ENCODE measurements around the gene ADK.
"Not testable (repeated sequence)": the region's sequence is repeated elsewhere in the genome, so short reads cannot be mapped to it uniquely, and the experiment has no call there.

The ADK gene

DNA sequence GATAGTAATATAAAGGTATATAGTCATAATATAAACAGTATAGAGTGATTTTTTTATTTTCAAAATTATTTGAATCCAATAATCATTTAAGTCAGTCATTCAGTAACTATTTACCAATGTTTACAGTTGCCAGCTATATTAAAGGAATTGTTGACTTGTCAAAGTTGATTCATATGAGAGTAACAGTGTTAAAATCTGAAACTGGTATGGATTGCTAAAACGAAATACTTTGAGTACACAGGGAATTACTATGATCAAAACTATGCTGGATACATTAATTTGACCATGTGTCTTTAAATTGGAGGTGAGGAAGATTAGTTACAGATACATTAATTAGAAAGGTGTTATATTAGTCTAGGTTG is 282.6 kb downstream of the ADK start:
- no peak for DNase-seq

DNA sequence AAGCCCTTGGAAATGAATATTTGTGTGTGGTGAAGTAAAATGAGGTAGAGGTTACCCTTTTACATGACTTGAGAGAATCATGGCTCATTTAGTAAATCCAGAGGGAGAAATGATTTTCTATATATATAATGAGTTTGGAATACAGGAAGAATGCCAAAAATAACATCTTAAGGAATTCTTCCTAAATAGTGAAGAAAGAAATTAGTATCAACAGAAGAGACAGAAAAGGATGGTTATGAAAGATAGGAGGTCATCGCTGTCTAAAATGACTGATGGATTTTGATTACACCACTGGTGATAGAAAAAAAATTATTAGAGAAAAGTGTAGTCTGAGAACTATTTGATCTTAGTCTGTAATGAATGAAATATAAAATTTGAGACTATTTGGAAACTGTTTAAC is 283.0 kb downstream of the ADK start:
- peak; percentile 12 for DNase-seq

DNA sequence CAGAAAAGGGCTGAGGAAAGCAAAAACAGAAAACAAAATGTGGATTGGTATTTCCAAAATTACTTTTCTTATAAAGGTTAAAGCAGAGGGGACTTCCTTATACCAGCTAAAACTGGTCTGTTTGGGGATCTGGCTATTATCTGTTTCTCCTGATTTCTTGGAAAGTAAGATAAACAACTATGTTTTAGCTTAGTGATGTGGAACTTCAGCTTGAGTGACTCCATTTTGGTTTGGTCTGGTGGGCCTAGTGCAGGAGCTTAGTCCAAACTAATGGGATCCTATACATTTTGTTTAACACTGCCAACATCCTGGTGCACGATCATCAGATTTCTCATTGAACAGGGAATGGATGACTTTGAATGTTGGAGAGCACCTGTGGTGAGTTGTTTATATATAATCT is 283.5 kb downstream of the ADK start:
- no peak for DNase-seq

DNA sequence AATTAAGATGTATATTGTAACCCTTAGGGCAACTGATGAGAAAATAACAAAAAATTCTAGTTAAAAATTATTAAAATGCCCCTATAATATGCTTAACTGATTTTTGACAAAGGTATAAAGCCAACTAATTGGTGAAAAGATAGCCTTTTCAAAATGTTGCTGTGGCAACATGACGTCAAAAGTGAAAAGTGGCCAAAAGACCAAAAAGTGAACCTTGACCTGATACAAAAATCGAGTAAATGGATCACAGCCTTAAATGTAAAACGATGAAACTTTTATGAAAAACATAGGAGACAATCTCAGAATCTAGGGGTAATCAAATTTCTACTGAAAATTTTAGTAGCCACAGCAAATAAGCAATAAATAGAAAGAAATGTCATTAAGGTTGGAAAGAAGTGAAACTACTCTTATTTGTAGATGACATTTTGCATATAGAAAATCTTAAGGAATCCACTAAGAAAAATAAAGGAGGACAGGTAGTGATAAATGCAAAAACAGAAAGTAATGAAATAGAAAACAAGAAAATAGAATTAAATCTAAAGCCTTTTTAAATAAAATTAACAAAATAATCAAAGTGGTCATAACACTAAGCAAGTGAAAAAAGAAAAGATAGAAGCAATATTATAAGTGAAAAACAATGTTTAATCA is 285.6 kb downstream of the ADK start:
- no peak for DNase-seq

DNA sequence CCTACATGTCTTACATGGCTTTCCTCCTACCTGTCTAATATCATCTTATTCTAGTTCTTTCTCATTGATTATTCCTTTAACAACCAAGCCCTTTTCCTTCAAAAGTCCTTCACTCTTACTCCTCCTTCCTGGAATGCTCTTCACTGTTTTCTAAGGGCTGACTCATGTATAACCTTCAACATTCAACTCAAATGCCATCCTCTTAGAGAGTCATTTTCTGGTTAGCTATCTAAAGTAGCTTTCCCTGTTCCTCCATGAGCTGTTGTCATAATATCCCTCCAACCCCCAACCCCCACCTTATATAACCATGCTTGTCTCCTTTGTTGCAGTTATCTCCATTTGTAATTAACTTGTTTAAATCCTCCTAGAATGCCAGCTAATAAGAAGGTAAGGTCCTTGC is 286.8 kb downstream of the ADK start:
- DNase-seq = peak; percentile 73

DNA sequence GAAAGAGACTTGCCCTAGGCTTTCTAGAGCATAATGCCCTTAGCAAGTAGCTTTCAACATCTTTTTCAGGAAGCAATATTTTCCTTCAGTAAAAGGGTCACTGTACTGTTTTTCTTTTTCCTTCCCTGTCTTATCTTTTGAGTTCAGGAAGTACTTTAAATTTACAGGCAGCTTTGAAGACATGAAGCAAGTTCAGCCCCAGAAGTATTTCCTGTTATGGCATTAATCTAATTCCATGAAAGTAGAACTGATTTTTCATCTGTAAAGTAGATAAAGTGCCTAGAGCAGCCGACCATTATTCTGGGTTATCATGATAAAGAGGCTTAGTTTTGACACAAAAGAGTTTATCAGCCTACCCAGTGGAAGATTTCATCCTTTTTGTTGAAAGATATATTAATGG is 288.2 kb downstream of the ADK start:
- no peak for DNase-seq

DNA sequence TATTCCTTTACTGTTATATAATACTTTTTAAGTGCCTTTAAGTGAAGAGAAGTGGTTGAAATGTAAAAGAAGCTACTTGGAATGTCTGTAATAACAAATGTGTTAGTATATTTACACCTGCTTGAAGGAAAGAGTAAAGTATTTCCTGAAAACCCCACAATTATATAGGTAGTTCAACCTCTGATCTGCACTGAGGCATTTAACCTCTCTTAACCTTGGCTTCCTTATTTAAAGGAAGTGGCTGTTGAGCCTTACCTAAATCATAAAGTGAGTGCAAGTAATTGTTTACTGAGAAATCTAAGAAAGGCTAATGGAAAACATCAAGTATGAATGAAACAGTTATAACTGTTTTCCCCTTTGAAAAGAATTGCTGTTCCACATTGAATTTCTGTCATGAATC is 294.5 kb downstream of the ADK start:
- no peak for DNase-seq

DNA sequence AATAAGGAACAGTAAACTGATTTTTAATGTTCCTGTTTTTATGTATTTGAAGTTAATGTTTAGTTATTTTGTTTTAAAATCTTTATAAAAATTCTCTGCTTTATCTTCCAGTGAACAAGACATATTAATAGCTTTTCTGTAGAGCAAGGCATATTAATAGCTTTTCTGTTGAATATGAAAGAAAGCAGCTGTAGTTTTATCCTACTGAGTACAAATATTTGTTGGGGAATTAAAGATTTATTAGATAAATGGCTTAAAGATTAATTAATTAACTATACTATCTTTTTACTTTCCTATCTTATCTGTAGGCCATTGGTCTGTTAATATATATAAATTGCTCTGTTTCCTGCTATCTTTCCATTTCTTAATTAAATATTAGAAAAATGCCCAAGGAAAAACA is 299.6 kb downstream of the ADK start:
- no peak for DNase-seq

DNA sequence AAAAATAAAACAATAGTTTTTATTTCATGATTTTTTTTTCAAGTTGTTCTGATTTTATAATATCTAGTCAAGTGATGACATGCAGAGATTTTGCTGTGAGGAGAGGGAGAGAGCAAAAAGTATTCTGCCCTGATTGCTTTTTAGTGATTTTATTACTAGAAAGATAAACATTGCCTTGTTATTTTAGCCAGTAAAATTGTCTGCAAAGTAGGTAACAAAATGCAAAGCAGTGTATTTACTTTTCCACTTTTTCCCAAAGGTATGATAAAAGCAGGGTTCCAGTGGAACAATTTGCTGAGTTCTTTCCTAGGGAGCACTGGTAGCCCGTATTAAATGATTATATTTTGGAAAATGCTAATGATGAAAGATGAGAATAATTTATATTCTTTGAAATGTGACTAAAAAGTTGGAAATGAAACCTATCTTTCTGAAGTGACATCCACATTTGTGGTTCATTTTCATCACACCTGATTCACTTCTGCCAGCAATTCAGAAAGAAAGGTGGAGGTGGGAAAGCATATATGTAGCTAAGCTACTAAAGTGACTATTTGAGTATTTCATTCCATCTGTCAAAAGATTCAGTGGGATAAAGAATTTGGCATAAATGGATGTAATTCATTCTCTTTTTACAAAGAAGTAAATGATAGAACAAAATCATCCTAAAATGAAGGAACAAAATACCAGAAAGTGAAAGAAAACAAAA is 300.3 kb downstream of the ADK start:
- no peak for DNase-seq

DNA sequence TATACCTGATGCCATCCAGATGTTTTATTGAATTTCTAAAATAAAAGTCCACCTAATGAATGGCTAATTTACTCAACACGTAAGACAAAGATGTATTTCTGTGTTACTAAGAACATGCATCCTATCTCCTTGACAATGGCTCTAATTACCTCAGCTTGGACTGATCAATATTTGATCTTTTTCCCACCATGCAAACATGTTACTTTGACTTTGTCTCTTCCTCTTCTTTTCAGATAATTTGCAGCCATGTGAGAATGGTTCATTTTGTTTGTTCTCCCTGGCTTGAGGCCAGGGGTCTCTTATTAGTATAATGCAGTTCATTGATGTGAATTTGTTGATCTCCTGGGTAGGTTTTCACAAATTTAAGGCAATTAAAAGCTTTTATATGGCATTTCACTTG is 302.1 kb downstream of the ADK start:
- DNase-seq = no peak

DNA sequence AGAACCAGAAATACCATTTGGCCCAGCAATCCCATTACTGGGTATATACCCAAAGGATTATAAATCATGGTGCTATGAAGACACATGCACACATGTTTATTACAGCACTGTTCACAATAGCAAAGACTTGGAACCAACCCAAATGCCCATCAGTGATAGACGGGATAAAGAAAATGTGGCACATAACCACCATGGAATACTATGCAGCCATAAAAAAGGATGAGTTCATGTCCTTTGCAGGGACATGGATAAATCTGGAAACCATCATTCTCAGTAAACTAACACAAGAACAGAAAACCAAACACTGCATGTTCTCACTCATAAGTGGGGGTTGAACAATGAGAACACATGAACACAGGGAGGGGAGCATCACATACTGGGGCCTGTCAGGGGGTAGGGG is 306.5 kb downstream of the ADK start:
- not testable (repeated sequence) for DNase-seq

DNA sequence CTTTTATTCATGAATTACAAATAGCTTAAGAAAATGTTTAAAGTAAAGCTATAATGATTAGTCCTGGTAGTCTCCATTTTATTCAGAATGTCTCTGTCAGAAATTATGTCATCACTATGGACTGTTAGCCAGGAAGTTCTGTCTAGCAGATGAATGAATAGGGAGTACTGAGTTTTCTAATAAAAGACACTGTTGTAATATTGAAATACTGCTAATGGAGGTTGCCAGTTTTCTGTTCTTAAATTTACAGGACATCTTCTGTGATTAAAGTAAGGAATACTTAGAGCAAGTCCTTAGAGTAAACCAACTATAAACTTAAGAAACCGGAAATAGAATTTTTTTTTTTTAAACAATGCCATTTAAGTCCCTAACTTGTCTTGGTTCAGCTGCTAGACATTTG is 309.8 kb downstream of the ADK start:
- DNase-seq = peak; percentile 16

DNA sequence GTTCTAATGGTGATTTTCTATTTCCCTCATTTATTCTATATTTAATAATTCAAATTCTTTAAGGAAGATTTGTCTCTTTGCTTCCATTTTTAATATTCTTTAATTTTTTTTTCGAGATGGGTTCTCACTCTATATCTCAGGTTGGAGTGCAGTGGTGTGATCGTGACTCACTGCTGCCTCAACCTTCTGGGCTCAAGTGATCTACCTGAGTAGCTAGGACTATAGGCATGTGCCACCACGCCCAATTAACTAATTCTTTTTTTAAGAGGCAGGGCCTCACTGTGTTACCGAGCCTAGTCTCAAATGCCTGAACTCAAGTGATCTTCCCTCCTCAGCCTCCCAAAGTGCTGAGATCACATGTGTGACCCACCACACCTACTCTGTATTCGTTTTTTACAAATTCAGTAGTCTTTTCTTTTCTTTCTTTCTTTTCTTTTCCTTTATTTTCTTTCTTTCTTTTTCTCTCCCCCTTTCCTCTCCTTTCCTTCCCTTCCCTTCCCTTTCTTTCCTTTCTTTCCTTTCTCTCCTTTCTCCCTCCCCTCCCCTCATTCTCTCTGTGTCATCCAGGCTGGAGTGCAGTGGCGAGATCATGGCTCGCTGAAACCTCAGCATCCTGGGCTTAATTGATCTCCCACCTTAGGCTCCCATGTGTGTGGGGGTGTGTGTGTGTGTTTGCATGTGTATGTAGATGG is 323.1 kb downstream of the ADK start:
- no peak for DNase-seq

DNA sequence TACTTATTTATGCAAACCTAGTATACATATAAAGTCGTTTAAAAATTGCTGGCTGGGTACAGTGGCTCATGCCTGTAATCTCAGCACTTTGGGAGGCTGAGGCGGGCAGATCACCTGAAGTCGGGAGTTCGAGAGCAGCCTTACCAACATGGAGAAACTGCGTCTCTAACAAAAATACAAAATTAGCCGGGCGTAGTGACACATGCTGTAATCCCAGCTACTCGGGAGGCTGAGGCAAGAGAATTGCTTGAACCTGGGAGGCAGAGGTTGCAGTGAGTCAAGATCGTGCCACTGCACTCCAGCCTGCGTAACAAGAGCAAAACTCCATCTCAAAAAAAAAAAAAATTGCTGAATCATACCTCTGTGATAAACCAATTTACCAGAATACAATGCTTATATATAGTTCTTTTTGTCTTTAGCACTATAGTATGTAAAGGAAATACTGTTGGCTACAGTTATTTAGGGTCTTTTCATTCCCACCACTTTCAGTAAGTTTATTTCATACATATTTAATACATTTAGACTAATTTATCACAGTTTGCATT is 325.2 kb downstream of the ADK start:
- not testable (repeated sequence) for DNase-seq

DNA sequence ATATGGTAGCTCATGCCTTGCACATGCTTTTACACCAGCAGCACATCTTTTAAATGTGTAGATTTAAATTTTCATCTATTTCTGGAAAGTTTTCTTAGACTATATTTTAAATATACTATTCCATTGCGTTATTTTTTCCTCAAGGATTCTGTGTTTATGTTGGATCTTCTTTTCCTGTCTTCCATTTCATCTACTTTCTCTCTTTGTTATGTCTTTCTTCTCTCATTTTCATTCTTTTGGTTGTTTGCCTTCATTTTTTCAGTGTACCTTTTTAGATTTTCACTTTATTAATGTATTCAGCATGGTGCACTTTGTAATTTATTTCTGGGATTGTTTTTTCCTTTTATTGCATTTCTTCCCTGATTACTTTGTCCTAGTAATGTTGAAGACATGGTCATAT is 329.8 kb downstream of the ADK start:
- DNase-seq = no peak

DNA sequence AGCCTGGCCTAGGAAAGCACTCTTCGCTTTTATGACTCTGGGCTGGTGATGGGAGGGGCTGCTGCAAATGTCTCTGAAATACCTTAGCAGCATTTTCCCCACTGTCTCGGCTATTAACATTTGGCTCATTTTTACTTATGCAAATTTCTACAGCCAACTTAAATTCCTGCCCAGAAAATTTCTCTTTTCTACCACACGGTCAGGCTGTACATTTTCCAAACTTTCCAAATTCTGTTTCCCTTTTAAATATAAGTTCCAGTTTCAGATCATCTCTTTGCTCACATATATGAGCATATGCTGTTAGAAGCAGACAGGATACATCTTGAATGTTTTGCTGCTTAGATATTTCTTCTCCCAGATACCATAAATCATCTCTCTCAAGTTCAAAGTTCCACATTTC is 332.3 kb downstream of the ADK start:
- DNase-seq = no peak

DNA sequence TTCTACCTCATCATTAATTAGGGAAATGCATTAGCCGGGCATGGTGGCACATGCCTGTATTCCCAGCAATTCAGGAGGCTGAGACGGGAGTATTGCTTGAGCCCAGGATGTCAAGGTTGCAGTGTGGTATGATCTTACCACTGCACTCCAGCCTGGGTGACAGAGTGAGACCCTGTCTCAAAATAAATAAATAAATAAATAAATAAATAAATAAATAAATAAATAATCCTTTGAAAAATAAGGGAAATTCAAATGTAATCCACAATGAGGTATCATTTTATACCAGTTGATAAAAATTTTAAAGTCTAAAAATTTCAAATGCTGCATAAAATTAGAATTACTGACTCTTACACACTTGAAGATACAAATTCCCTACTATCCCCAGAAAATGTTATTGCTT is 334.3 kb downstream of the ADK start:
- DNase-seq = no peak

DNA sequence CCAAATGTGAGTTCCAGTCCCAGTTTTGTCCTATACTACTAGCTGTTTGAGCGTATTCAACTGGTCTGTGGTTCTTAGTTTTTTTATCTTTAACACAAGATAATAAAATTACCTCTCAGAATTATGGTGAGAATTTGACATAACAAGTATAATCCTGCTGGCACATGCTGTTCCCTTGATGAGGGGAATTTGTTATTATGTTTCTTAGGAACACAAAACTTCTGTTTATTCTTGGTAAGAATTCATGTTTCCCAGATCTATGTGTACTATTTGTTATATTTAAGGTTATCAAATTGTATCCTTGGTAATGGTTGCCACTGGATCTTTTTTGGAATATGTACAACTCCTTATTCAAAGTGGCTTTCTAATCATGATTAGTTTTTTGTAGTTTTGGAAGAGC is 335.6 kb downstream of the ADK start:
- DNase-seq = no peak

DNA sequence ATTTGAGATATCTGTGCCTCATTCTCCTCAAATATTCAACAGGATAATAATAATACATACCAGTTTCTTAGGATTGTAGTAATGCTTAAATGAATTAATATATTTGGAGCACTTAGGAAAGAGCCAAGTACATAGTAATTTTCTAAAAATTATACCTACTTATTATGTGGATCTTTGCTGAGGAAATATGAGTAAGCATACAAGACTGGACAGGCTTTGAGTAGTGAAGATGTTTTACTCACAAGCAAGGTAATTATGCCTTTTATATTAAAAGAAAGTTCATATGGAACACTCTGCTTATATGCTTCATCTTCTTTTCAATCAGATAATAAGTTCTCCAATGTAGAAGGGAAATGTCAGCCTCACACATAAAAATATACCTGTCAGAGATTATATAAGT is 337.9 kb downstream of the ADK start:
- no peak for DNase-seq

DNA sequence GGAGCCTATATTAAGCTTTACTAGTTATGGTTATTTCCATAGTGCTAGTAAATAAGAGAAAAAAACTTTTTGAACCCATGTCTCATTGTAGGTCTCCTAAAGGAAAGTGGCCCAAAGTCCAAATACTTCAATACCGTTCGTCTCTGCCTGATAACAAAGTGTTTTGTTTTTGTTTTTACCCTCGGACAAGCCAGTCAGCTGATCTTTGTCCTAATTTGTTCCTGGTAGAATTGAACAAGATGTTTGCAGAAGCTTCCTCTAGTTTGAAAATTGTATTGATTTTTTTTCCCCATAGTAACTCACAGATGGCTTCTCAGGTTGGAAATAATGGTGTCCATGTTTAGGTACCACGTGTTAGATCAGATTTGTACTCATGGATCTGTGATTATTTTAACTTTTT is 339.5 kb downstream of the ADK start:
- DNase-seq = no peak

DNA sequence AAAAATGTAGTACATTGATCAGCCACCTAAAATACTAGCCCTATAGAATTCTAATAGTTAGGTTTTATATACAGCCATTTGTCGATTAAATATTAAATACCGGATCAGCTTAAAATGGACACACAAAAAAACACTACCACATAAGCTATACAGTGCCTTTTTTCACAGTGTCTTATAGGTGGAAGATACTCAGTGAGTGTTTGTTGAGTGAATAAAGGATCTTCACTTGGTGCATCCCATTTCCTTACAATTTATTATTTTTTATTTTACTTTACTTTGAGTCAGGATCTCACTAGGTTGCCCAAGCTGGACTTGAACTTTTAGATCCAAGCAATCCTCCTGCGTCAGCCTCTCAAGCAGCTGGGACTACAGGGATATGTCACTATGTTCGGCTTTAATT is 340.0 kb downstream of the ADK start:
- DNase-seq = no peak

DNA sequence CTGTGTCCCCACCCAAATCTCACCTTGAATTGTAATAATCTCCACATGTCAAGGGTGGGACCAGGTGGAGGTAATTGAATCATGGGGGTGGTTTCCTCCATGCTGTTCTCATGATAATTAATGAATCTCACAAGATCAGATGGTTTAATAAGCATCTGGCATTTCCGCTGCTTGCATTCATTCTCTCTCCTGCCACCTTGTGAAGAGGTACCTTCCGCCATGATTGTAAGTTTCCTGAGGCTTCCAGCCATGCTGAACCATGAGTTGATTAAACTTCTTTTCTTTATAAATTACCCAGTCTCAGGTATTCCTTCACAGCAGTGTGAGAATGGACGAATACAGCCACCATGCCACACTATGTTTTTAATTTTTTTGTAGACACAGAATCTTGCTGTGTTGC is 345.3 kb downstream of the ADK start:
- not testable (repeated sequence) for DNase-seq

DNA sequence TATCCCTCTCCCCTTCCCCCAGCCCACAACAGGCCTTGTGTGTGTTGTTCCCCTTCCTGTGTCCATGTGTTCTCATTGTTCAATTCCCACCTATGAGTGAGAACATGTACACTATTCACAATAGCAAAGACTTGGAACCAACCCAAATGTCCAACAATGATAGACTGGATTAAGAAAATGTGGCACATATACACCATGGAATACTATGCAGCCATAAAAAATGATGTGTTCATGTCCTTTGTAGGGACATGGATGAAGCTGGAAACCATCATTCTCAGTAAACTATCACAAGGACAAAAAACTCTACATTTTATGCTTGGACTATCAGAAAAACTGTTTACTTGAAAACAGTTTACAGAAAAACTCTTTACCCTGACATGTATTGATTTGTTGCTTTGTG is 347.6 kb downstream of the ADK start:
- DNase-seq = not testable (repeated sequence)

DNA sequence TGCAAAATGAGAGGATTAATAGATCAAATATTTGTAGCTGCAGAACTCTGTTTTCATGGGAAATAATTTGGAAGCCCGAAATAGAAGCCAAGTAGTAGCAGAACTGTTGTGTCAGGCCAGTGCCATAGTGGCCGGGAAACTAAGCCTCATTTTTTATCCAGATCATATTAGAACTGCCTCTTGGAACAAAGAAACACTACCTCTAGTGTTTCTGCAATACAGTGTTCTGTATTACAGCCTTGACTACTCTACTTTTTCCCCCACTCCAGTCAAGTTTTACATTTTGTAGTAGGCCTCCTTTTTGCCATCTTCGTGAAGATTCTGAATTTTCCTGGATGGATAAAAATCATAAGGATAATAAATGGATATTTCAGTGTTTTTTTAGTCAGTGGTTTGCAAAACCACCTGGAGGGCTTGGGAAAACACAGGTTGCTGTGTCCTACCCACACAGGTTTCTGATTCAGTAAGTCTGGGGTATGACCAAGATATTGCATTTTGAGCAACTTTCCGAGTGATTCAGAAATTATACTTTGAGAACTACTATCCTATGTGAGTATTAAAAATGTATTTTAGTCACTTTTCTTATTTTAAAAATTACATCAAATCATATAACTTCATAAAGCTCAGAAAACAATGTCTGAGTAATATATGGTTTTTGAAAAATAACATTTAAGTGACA is 349.1 kb downstream of the ADK start:
- no peak for DNase-seq
